ENCODE data around the gene NRG2.

DNA sequence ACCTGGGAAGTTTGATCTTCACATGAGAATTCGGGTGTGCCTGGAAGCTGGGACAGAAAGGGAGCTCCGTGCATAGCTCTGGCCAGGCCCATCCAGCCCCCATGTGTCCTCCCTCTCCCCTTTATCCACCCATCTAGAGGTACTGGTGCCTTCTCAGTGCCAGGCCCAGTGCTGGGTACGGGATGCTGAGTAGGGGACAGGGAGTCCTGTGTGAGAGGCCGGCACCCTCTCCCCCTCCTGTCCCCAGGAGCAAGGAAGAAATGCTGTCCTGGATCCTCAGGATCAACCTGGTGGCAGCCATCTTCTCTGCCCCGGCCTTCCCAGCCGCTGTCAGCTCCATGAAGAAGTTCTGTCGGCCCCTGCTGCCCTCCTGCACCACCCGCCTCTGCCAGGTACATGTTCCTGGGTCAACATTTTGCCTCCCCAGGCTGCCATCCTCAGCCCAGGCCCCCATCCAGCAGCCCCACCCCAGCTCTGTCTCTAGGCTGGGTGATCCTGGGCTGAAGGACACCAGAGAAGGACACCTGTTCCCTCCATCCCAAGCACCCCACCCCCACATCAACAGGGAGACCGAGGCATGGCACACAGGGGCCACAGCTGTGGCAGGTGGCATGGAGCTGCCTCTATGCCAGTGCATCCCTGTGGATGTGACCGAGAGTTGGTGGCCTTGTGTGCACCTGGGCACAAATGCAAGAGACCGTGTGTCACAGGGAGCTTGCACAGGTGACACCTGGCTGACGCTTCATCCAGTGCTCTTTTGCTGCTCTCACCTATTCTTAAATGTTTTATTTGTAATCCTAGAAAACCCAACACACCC lies 204.5 kb downstream of the NRG2 start:
- TF ChIP-seq, protein P1, sequence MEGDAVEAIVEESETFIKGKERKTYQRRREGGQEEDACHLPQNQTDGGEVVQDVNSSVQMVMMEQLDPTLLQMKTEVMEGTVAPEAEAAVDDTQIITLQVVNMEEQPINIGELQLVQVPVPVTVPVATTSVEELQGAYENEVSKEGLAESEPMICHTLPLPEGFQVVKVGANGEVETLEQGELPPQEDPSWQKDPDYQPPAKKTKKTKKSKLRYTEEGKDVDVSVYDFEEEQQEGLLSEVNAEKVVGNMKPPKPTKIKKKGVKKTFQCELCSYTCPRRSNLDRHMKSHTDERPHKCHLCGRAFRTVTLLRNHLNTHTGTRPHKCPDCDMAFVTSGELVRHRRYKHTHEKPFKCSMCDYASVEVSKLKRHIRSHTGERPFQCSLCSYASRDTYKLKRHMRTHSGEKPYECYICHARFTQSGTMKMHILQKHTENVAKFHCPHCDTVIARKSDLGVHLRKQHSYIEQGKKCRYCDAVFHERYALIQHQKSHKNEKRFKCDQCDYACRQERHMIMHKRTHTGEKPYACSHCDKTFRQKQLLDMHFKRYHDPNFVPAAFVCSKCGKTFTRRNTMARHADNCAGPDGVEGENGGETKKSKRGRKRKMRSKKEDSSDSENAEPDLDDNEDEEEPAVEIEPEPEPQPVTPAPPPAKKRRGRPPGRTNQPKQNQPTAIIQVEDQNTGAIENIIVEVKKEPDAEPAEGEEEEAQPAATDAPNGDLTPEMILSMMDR (IDR thresholded peaks at IDR 0.05), result no peak
- no peak for TF ChIP-seq POLR2A (IDR thresholded peaks at IDR 0.05)
